AG10803 (cell line): ENCODE results near the gene MITF.
"Not testable (repeated sequence)": the region's sequence is repeated elsewhere in the genome, so short reads cannot be mapped to it uniquely, and the experiment has no call there.

Source experiments
- DNase-seq: peaks from one replicate; pipeline ENCODE4 v3.0.0; 2010; ENCODE audit warnings: low read depth
- H3K4me3 ChIP-seq: 2 replicates; pipeline ENCODE4 v1.5.1; 2011; ENCODE audit warnings: mild to moderate bottlenecking, low read length, control low read depth
- CTCF ChIP-seq: conservative IDR thresholded peaks from 2 replicates; pipeline ENCODE4 v1.5.1; 2011; ENCODE audit warnings: mild to moderate bottlenecking, low read length, control low read depth, inconsistent platforms

Gene MITF

GRCh38 chr3:69902386-69902785 is 163.1 kb downstream of the MITF start:
- no peak for DNase-seq
- TF ChIP-seq CTCF: no peak
- no peak overlapping the region for H3K4me3 ChIP-seq

GRCh38 chr3:69906351-69906966 is 167.2 kb downstream of the MITF start:
- no peak for DNase-seq
- no peak for TF ChIP-seq CTCF
- H3K4me3 ChIP-seq: no peak overlapping the region

- no peak for DNase-seq
- TF ChIP-seq CTCF: no peak
- no peak overlapping the region for H3K4me3 ChIP-seq
These were observed 168.3 kb downstream of the MITF start for GRCh38 chr3:69907554-69907953.

- not testable (repeated sequence) for DNase-seq, H3K4me3 ChIP-seq
These were observed 170.6 kb downstream of the MITF start for GRCh38 chr3:69909859-69910258.

GRCh38 chr3:69913422-69913821 is 174.2 kb downstream of the MITF start:
- no peak for DNase-seq
- TF ChIP-seq CTCF: no peak
- no peak overlapping the region for H3K4me3 ChIP-seq

- H3K4me3 ChIP-seq: no peak overlapping the region
- no peak for TF ChIP-seq CTCF
- no peak for DNase-seq
These were observed 175.1 kb downstream of the MITF start for GRCh38 chr3:69914395-69914794.

GRCh38 chr3:69915726-69916125 is 176.5 kb downstream of the MITF start:
- no peak for DNase-seq
- H3K4me3 ChIP-seq: no peak overlapping the region
- no peak for TF ChIP-seq CTCF

- not testable (repeated sequence) for H3K4me3 ChIP-seq, DNase-seq
- TF ChIP-seq CTCF: peak; percentile 44
These were observed 180.7 kb downstream of the MITF start for GRCh38 chr3:69920009-69920408.
